ENCODE results near the gene PRKAR1B.

The PRKAR1B gene

DNA sequence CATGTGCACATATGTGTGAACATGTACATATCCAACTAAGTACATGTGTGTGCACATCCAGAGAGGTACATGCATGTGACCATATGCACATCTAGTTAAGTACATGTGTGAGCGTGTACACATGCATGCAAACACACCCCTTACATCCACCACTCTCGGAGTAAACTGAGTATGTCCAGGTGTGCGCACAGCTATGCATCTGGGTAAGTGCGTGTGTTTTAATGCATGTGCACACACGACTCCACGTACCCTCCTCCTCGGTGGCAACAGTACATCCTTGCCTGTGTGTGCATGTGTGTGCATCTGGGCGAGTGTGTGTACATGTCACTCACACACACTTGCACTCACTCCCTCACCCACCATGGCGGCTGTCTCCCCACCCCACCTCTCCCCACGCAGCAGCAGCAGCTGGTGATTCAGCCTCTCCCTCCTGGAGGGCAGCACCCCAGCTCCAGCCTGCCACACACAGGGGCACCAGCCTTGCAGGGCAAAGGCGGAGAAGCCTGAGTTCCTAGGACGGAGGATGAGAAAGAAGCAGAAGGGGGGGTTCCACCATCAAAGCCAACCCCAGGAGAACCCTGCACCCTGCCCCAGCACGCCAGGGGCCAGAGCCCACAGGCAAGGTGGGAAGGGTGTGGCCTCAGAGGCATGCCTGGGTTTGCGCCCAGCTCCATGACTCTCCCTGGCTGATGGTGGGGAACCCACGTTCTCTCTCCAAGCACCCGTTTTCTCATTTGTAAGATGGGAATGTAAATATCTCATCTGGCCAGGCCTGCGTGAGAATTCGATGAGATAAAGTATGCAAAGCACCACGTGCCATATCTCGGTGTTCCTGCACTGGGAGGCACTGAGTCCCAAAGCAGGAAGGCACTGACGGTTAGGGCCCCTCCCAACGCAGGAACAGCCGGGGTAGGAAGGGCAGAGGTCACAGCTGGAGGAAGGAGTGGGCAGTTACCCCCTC, 28.3 kb downstream of the PRKAR1B start:
- in situ Hi-C loops (cut with MboI; ENCODE audit: low sequenced_read_pairs), result no loop called here

DNA sequence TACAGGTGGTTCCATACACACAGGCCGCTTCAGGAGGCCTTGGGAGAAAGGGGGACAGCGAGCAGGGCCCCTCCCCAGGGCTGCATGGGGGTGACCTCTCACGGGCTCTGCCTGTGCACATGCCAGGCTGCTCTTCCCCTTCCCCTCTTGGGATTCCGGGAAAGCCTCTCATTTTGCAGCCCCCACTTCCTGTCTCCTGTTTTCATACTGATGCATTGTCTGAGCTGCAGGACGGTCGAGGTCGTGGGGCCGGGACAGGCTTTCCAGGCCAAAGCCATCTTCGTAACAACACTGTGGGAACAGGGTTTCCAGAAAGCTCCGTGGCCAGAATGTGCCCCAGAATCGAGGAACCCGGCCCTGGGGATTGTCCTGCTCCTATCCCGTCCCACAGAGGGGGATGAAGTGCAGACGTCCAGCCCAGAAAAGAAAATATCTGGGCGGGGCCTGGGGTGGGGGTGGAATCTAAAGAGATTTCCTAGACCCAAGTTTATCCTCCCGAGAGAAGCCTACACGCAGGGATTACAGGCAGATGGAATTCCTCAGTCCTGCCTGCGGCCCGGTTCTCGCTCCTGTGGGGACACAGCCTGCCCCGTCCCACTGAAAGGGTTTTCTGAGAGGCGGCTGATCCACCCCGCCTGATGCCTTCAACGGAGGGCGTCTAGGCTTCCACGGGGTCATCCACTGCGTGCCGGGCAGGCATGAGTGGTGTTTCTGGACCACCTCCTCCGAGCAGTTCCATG, 30.1 kb downstream of the PRKAR1B start:
- in situ Hi-C loops (cut with MboI; ENCODE audit: low sequenced_read_pairs), result no loop called here

DNA sequence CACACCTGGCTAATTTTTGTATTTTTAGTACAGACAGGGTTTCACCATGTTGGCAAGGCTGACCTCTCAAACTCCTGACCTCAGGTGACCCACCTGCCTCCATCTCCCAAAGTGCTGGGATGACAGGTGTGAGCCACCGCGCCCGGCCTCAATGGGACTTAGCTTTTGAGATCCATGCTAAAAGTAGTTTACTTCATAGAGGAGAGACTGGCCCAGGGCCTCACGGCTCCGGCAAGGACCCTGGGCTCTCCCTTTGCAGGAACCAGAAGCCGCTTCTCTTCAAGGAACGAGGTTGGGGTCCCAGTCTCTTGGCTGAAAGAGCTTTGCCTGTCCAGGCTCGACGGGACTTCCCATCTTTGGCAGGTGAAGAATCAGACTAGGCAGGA, 30.7 kb downstream of the PRKAR1B start:
- in situ Hi-C loops (cut with MboI; ENCODE audit: low sequenced_read_pairs), result no loop called here

DNA sequence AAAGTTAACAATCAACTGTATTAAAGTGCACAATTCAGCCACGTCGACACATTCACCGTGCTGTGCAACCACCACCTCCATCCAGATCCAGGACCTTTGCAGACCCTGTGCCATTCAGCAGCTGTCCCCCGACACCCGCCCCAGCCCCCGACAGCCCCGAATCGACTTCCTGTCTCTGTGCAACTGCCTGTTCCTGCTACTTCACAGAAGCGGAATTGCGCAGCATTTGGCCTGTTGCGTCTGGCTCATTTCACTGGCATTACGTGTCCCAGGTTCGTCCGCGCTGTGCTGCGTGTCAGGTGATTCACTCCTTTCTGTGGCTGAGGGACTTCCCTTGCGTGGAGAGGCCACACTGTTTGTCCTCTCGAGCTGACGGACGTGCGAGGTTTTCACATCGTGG, 33.8 kb downstream of the PRKAR1B start:
- in situ Hi-C loops (cut with MboI; ENCODE audit: low sequenced_read_pairs), result no loop called here

DNA sequence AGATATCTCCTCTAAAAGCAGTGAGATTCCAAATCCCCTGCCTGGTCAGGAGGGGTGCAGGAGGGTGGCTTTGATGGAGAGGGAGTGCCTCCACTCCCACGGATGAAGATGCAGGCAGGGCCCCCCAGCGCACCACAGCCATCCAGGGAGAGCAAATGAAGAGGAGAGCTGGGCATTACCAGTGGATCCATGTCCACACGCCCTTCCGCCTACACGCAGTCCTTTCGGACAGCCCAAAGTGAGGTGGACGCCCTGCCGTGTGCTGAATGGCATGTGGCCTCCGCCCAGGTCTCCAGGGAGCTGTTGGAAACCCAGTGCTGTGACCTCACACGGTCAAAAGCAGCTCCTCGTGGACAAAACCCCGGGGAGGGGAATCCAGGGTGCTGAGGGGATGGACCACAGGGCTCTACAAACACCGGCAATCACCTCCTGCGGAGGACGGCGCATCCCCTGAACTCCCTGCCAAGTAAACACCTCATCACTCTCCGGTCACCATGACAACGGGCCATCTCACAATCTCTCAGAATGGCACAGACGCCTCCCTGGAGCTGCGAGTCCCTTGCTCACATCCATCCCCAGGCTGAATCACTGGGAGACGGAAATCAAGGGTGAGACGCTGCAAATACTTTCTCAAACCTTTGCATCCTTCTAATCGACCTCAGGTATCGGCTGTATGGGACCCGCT, 35.6 kb downstream of the PRKAR1B start:
- in situ Hi-C loops (cut with MboI; ENCODE audit: low sequenced_read_pairs), result no loop called here

DNA sequence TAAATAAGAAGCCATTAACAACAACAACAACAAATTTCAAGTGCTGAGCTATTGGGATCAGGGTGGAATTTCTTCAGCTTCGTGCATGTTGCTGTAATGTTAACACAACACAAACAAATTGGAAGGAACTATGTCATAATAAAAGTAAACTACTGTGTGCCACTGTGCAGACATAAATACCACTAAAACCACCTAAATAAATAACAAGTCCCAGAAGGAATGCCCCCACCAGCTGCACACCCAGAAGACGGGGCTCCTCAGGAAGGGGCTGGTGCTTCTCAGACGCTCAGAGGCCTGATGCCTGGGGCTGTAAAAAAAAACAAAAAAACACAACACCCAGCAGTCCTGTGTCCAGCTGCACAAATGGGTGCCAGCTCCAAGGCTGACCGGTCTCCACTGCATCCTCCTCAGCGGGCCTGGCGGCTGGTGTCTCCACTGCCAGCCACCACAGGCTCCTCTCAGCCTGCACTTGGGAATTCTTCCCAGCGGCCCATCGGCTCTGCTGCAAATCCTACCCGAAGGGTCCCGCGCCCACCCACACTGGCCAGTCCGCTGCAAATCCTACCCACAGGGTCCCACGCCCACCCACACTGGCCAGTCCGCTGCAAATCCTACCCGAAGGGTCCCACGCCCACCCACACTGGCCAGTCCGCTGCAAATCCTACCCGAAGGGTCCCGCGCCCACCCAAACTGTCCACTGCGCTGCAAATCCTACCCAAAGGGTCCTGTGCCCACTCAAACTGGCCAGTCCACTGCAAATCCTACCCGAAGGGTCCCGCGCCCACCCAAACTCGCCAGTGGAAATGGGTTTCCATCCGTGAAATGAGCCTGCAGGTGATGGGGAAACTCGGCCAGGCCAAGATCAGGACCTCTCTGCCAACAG, 36.4 kb downstream of the PRKAR1B start:
- in situ Hi-C loops (cut with MboI; ENCODE audit: low sequenced_read_pairs), result no loop called here

DNA sequence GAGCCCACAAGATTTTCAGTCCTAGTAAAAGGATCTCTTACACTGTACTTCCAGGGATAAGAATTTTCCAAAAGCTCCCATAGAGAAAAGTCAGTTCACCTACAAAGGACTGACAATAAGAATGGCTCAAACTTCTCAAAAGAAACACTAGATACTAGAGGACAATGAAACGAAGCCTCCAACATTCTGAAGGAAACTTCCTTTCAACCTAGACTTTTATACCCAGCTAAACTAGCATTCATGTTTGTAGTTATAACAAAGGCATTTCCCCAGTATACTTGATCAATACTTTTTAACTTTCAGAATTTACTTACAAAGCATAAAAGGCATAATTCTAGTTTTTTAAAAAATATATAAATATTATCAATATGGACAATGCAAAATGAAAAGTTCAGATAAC, 41.5 kb downstream of the PRKAR1B start:
- in situ Hi-C loops (cut with MboI; ENCODE audit: low sequenced_read_pairs), result no loop called here

DNA sequence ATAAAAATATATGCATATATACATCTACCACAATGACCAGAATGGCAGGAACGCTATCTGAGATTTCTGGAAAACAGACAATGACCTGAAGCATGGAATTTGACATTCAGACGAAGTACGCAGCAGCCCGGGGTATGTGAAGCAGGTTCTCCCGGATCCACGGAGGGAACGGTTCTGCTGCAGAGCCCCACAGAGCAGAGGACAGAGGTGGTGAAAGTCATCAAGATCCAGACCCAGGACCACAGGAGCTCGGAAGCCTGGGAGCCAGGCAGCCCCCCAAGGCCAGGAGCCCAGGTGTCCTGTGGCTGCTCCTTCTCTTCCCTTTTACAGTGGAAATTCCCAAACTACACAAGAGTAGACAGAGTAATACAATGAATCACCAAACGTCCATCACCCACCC, 42.7 kb downstream of the PRKAR1B start:
- in situ Hi-C loops (cut with MboI; ENCODE audit: low sequenced_read_pairs), result no loop called here

DNA sequence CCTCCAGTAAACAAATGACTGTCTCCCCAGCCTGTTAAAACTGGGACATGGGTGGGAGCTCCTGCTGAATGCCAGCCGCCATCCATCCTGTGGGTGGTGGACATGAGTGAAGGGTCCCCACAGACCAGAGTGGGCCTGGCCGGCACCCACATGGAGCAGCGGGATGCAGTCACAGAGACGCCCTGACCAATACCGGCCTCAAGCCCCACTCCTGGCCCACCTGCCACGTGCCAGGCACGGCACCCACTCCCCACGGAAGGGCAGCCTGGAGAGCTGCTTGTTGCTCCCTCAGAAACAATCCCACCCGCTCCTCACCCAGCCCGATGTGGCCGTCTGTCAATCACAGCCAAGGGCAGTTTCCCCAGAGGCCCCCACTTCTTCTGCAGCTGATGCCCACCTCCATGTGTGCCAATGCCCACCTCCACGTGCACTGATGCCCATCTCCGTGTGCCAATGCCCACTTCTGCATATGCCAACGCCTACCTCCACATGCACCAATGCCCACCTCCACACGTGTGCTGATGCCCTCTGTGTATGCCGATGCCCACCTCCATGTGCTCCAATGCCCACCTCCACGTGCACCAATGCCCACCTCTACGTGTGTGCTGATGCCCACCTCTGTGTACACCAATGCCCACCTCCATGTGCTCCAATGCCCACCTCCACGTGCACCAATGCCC, 43.4 kb downstream of the PRKAR1B start:
- in situ Hi-C loops (cut with MboI; ENCODE audit: low sequenced_read_pairs), result no loop called here

DNA sequence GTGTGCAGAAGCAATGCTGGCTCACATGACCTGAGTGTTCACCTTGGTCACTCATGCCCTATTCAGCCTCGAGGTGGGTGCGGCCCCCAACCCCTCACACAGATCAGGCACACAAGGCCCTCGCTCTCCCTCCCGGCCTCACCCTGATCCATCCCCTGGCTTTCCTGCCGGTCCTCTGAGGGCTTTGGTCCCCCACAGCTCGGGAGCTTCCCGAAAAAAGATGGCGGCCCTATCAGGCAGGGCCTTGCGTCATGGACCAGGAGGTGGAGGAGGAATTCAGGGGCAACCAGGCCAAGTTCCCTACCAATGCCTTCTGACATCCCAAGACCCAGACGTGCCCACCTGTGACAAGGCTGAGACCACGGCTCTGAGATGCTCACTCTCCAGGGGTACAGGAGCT, 44.3 kb downstream of the PRKAR1B start:
- in situ Hi-C loops (cut with MboI; ENCODE audit: low sequenced_read_pairs), result no loop called here

DNA sequence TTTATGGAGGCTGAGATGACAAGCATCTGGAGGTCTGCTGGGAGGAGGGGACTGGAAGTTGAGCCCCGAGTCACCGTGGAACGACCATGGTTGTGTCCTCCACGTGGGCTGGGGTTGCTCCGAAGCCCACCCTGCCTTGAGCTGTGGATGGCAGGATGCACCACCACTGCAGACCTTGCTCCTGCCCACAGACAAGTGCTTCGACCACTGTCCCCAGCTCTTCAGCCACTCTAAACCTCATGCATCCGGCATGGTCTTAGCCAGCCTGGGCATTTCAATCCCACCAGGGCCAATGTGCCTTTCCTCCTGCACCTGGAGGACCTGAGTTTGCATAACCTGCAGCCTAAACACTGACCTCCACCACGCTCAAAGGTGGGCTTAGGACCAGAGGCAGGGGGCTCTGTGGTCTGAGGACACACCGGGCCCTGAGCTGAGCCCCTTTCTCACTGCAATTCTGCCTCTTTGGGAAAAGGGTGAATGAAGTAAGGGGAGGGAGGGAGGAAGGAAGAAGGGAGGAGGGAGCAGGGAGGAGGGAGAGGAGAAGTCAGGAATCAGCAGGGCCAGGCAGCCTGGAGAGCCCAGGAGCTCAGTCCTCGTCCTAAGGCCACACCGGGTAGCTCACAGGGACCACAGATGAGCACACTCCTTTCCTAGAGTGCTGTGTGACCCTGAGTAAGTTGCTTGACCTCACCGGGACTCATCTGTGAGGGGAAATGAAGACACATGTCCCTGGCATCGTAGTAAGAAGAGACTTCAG, 45.4 kb downstream of the PRKAR1B start:
- in situ Hi-C loops (cut with MboI; ENCODE audit: low sequenced_read_pairs), result no loop called here

DNA sequence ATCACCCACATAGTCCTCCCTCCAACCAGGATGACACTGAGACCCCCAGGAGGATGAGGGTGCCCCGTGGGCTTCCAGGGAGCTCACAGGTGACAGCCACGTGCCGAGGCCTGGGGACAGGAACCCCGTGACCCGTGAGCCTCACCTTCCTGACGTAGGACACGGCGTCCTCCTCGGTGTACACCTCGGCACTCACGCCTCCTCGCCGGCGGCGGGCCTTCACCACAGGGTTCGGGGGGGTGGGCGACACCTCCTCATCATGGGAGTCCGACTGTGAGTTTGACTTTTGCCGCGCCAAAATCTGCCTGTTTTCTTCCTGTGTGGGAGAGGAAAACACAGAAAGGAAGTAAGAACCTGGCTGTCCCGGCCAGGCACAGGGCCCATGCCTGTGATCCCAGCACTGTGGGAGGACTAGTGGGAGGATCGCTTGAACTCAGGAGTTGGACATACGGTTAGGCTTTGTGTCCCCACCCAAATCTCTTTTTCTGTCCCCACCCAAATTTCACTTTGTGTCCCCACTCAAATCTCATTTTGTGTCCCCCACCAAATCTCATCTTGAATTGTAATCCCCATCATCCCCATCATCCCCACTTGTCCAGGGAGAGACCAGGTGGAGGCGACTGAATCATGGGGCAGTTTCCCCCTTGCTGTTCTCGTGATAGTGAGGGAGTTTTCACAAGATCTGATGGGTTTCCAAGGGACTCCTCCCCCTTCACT, 46.5 kb downstream of the PRKAR1B start:
- in situ Hi-C loops (cut with MboI; ENCODE audit: low sequenced_read_pairs), result no loop called here

DNA sequence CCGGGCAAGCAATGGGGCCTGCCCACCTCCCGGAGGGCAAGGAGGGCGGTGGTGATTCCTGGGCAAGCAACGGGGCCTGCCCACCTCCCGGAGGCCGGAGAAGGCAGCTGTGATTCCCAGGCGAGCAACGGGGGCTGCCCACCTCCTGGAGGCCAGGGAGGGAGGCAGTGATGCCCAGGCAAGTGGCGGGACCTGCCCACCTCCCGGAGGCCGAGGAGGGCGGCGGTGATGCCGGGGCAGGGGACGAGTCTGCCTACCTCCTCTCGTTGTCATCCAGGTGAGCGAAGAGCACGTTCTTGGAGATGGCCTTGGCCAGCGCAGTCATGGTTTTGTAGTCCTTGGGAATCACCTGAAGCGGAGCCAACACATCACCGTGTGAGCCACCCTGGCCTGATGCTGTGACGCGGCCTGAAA, 50.1 kb downstream of the PRKAR1B start:
- in situ Hi-C loops (cut with MboI; ENCODE audit: low sequenced_read_pairs), result no loop called here

DNA sequence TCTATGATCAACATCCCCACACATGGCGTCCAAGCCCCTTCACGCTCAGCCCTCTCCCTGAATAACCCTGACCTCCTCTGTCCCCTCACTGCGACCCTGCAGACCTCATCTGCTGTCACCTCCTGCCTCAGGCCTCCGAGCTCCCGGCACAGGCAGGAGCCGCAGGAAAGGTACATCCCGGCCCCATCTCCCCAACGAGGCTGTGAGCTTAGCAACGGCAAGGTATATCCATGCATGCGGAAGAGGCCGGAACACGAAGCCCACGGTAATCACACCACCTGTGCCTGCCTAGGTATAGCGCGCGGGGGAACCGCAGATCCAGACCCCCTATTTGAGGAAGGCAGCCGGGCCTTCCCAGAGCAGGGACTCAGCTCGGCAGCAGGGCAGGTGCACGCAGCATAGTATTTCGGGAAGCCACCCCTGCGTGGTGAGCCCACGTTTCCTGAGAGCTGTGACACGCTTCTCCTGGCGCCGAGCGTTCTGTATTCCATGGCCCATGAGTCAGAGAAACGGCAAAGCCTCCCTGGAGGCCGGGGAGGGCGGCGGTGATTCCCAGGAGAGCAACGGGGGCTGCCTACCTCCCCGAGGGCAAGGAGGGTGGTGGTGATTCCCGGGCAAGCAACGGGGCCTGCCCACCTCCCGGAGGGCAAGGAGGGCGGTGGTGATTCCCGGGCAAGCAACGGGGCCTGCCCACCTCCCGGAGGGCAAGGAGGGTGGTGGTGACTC, 50.7 kb downstream of the PRKAR1B start:
- in situ Hi-C loops (cut with MboI; ENCODE audit: low sequenced_read_pairs), result no loop called here

DNA sequence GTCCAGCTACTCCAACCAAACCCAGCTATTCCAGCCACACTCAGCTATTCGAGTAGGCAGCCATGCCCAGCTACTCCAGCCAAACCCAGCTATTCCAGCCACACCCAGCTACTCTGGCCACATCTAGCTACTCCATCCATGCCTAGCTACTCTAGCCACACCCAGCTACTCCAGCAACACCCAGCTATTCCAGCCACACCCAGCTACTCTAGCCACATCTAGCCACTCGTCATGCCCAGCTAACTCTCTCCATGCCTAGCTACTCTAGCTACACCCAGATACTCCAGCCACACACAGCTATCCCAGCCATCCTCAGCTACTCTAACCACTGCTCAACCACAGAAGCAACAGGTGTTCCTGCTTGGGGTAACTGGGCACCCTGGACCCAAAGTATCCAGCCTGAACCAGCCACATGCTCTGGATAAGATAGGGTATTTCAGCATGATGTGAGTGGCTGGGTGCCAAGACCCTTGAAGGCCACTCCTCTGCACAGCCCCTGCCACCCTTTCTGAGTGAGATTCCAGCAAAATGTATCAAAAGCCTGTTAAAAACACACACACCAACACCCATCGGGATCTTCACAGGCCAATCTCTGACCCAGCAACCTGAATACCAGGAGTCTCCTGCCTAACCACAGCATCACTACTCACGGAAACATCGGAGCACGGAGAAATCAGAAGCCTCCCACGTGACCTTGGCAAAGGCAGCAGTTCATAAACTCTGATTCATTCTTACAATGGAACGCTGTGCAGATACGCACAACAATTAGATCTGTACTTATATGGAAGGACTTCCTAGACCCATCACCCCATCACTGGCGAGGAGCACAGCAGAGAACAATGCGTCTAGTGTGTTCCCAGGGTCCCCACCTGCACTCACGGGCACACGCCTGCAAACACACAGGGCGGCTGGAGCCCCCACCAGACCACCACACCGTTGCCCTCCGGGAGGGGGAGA, 52.3 kb downstream of the PRKAR1B start:
- in situ Hi-C loops (cut with MboI; ENCODE audit: low sequenced_read_pairs), result no loop called here

DNA sequence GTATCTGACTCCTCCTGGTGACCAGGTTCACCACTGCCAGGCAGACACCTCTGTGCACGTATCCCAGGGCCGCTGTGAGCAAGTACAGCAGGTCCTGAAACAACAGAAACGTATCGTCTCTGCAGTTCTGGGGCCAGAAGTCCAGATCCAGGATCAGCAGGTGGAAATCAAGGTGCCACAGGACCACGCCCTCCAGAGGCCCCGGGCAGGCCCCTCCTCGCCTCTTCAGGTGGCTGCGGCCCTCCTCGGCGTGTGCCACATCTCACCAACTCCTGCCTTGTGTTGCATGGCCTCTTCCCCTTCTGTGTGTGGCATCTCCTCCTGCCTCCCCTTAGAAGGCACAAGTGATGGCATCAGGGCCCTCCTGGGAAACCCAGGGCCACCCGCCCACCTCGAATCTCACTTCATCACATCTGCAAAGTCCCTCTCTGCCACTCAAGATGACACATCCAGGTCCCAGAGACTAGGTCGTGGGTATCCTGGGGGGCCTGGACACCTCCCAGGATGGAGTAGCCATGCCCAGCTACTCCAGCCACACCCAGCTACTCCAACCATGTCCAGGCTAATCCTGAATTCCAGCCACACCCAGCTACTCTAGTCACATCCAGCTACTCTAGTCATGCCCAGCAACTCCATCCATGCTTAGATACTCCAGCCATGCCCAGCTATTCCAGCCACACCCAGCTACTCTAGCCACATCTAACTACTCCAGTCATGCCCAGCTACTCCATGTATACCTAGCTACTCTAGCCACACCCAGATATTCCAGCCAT, 53.2 kb downstream of the PRKAR1B start:
- in situ Hi-C loops (cut with MboI; ENCODE audit: low sequenced_read_pairs), result no loop called here

All from HL-60/S4 (cell line).